Caco-2 (cell line): ENCODE measurements around the gene CNIH2. TPM values are rescaled to one million over a fixed set of nuclear protein-coding genes. Genes with fewer than 3 reads are reported as not detected.

Experiments used
- BruUV-seq: library from RNA; stranded (reverse); fragments of 400-500 nt; replicated peaks from 2 replicates; lab custom pipeline; 2021; lab: Mats Ljungman, UMichigan
- CTCF ChIA-PET: fragments of 300-600 bp; sonication (Branson Sonifier 250); formaldehyde crosslinking; loops from one replicate; lab custom pipeline; 2022; ENCODE audit warnings: antibody characterized with exemption; lab: Charles Lee
- POLR2A ChIA-PET: fragments of 300-600 bp; sonication (Branson Sonifier 250); formaldehyde crosslinking; loops from one replicate; lab custom pipeline; 2022; ENCODE audit warnings: antibody characterized with exemption; lab: Charles Lee
- DNase-seq, 2 experiments: peaks; one replicate each; pipeline versions ENCODE4 v3.0.0 to v3.0.0-alpha.2; 2020 to 2022
- H3K27me3 ChIP-seq: replicated peaks from 2 replicates; pipeline ENCODE4 v1.6.0; 2011; ENCODE audit warnings: low read length; ENCODE audit not compliant: control insufficient read depth, insufficient read depth
- H3K36me3 ChIP-seq: 2 replicates; pipeline ENCODE4 v1.5.1; 2011; ENCODE audit warnings: low read length; ENCODE audit not compliant: control insufficient read depth, insufficient read depth
- H3K4me1 ChIP-seq: fragments of 250-450 bp; sonication (Bioruptor Pico); 2 replicates; pipeline ENCODE4 v1.5.1; 2020; ENCODE audit warnings: mild to moderate bottlenecking
- H3K4me3 ChIP-seq: 2 replicates; pipeline ENCODE4 v1.5.1; 2011; ENCODE audit warnings: low read depth, mild to moderate bottlenecking, control low read depth, low read length
- H3K9me3 ChIP-seq: fragments of 250-450 bp; sonication (Bioruptor Pico); 2 replicates; pipeline ENCODE4 v1.5.1; 2020; ENCODE audit warnings: mild to moderate bottlenecking, moderate library complexity
- H3K27ac Mint-ChIP-seq: one replicate; pipeline ENCODE4 v1.8.0; 2022; ENCODE audit warnings: mixed read lengths; ENCODE audit not compliant: unreplicated experiment
- H3K27me3 Mint-ChIP-seq: one replicate; pipeline ENCODE4 v1.8.0; 2022; ENCODE audit warnings: mixed read lengths; ENCODE audit not compliant: insufficient read depth, unreplicated experiment
- H3K36me3 Mint-ChIP-seq: one replicate; pipeline ENCODE4 v1.8.0; 2022; ENCODE audit warnings: mild to moderate bottlenecking, mixed read lengths; ENCODE audit not compliant: insufficient read depth, unreplicated experiment
- H3K4me1 Mint-ChIP-seq: one replicate; pipeline ENCODE4 v1.8.0; 2022; ENCODE audit warnings: low read depth, mixed read lengths; ENCODE audit not compliant: unreplicated experiment
- H3K4me3 Mint-ChIP-seq: one replicate; pipeline ENCODE4 v1.8.0; 2022; ENCODE audit warnings: mild to moderate bottlenecking, moderate library complexity, mixed read lengths; ENCODE audit not compliant: unreplicated experiment
- H3K9me3 Mint-ChIP-seq: one replicate; pipeline ENCODE4 v1.8.0; 2022; ENCODE audit warnings: mixed read lengths; ENCODE audit not compliant: unreplicated experiment
- intact Hi-C: fragments of 100-400 bp; cut with micrococcal nuclease; formaldehyde crosslinking; loops from one replicate; pipeline ENCODE4 v1.10.0; 2022; ENCODE audit not compliant: unreplicated experiment
- total RNA-seq: library from RNA; stranded (reverse); gene quantifications from 2 replicates; pipeline ENCODE4 v1.2.3, GENCODE V29; 2022
- TF ChIP-seq, protein P1 (sequence below), 2 experiments: fragments of 200-600 bp in 1 of 2; IDR thresholded peaks; 1 replicate in 1 of 2; 2 replicates in 1 of 2; pipeline versions ENCODE4 v1.5.1 to v1.8.0; 2011 to 2022; ENCODE audit warnings: antibody characterized with exemption in 1 of 2, control low read depth in 1 of 2, inconsistent platforms in 1 of 2, low read depth in 1 of 2, low read length in 1 of 2, mild to moderate bottlenecking in 1 of 2, moderate library complexity in 1 of 2; ENCODE audit not compliant: insufficient read depth in 1 of 2, severe bottlenecking in 1 of 2, unreplicated experiment in 1 of 2

Gene CNIH2
- total RNA-seq, 1 experiment from 2014 or later: 6.1 TPM

DNA sequence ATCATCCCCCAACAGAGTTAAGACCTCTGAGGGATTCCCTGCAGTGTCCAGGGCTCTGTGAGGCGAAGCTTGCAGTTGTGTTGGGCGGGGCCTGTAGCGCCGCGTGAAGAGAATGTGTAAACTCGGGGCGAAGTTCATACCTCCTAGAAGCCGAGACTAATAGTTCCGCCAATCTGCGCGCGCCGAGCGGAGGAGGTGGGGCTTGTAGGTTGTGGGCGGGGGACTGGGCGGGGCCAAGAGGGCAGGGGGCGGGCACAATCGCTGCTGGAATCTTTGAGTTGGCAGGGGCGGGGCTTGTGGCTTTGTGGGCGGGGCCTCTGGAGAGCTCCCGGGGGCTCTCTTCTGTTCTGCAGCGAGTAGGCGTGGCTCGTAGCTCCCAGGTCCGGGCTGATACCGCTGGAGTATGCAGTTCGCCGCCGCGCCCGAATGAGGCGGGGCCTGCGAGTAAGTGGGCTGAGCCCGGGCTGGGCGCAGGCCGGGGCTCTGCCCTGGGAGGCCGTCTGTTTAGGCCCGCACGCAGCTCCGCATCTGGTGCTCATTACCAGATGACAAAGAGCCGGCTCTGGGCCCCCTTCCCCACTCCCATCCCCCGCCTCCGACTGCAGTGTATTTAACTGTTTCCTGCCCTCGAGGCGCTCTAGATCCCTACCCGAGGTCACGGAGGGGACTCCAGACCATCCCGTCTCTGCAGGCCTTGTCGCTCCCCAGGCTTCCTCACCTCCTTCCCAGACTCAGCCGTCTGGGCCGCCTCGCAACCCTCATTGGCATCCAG, 34.8 kb downstream of the CNIH2 start:
- peaks cover 18% of the 10 kb centered on the region for H3K4me1 ChIP-seq
- no peaks in the 10 kb centered on the region for H3K27me3 ChIP-seq
- ChIA-PET CTCF (interaction anchor here (0.5 to 3.4 kb wide), 35 partner anchors 9 to 428 kb away, joined by 3 to 90 read pairs (median 4); partner anchors contain the start of genes BRMS1, DPP3, FIBP and MRPL11), POLR2A (interaction anchor here (0.5 to 2.3 kb wide), 10 partner anchors 17 to 425 kb away, joined by 3 to 34 read pairs (median 4); partner anchors contain the start of genes BANF1, BRMS1, EIF1AD and FIBP)
- Mint-ChIP-seq H3K4me1 (no peaks in the 10 kb centered on the region), H3K9me3 (no peaks in the 10 kb centered on the region), H3K36me3 (peaks cover 17% of the 10 kb centered on the region), H3K4me3 (peak overlapping the region; percentile 87), H3K27me3 (no peaks in the 10 kb centered on the region), H3K27ac (peak overlapping the region; percentile 91)
- TF ChIP-seq, protein P1, sequence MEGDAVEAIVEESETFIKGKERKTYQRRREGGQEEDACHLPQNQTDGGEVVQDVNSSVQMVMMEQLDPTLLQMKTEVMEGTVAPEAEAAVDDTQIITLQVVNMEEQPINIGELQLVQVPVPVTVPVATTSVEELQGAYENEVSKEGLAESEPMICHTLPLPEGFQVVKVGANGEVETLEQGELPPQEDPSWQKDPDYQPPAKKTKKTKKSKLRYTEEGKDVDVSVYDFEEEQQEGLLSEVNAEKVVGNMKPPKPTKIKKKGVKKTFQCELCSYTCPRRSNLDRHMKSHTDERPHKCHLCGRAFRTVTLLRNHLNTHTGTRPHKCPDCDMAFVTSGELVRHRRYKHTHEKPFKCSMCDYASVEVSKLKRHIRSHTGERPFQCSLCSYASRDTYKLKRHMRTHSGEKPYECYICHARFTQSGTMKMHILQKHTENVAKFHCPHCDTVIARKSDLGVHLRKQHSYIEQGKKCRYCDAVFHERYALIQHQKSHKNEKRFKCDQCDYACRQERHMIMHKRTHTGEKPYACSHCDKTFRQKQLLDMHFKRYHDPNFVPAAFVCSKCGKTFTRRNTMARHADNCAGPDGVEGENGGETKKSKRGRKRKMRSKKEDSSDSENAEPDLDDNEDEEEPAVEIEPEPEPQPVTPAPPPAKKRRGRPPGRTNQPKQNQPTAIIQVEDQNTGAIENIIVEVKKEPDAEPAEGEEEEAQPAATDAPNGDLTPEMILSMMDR (IDR thresholded peaks at IDR 0.05; ENCODE audit: insufficient read depth in 1 of 2, low read depth in 1 of 2, low read length in 1 of 2, severe bottlenecking in 1 of 2, unreplicated experiment in 1 of 2): no peak
- BruUV-seq: no TSS peak
- no peaks in the 10 kb centered on the region for H3K9me3 ChIP-seq
- H3K36me3 ChIP-seq: no peaks in the 10 kb centered on the region
- intact Hi-C loops: loop anchor here (1.0 to 2.0 kb wide), 5 partner anchors 16 to 77 kb away; partner anchors contain the start of genes BRMS1, RAB1B and RIN1
- DNase-seq: peak; percentile 98 to 99
- H3K4me3 ChIP-seq: peak overlapping the region; percentile 52

DNA sequence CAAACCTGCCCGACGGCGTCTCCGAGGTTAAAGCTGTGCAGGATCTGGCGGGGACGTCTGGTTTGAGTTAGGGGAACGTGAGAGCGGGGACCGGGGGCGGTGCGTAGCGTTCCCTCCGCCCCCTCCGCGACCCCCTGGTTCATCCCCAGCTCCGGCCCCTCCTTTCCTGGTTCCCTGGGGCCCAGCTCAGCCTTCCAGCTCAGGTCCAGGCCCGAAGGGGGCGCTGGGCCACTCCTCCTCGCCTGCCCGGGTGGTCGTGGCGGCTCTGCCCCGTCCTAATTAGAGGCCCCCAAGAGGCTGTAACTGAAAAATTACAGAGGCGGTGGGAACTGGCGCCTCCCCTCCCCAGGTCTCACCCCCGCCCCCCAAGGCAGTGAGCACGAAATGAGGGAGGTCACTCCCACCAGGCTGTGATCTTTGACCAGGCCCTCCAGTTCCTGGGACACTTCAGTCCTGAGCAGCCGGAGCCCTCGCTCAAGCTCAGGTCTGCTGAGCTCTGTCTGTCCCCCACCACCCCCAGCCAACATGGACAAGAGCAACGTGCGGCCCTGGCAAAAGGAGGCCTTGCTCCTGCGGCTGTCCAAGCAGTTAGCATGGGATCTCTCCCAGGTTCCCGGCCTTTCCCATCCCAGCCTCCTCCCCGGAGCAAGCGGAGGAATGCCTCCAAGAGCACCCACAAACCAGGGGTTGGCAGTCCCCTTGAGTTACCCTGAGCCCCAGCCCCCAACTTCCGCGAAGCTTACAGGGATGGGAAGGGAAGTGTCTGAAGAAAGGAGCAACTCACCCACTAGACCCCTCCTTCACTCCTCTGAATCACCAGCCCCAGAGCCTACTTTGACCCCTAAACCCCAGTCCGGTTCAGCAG, 35.6 kb downstream of the CNIH2 start:
- no peaks in the 10 kb centered on the region for H3K36me3 ChIP-seq
- H3K27me3 ChIP-seq: no peaks in the 10 kb centered on the region
- intact Hi-C loops: loop anchor here (2.0 kb wide), 1 partner anchor 31 kb away; the partner anchor contains the start of gene BRMS1
- peak in 1 of 2 experiments; percentile 40 for DNase-seq
- H3K27me3 Mint-ChIP-seq: no peaks in the 10 kb centered on the region
- peaks cover 26% of the 10 kb centered on the region for H3K4me1 ChIP-seq
- H3K4me3 Mint-ChIP-seq: peak overlapping the region; percentile 87
- ChIA-PET POLR2A (interaction anchor here (0.5 to 2.3 kb wide), 8 partner anchors 16 to 425 kb away, joined by 3 to 34 read pairs (median 6); partner anchors contain the start of genes BANF1, BRMS1, EIF1AD and FIBP), CTCF (interaction anchor here (0.5 to 3.4 kb wide), 23 partner anchors 9 to 428 kb away, joined by 3 to 90 read pairs (median 5); partner anchors contain the start of genes MRPL11, RAB1B, RIN1 and SLC29A2)
- TF ChIP-seq, protein P1 (IDR thresholded peaks at IDR 0.05; ENCODE audit: insufficient read depth in 1 of 2, low read depth in 1 of 2, low read length in 1 of 2, severe bottlenecking in 1 of 2, unreplicated experiment in 1 of 2): peak in 1 of 2 experiments; percentile 19
- H3K9me3 Mint-ChIP-seq: peaks cover under 1% of the 10 kb centered on the region
- peak overlapping the region; percentile 91 for H3K27ac Mint-ChIP-seq
- no peaks in the 10 kb centered on the region for H3K9me3 ChIP-seq
- peaks cover 17% of the 10 kb centered on the region for H3K36me3 Mint-ChIP-seq
- H3K4me3 ChIP-seq: peak overlapping the region; percentile 26
- no TSS peak for BruUV-seq
- H3K4me1 Mint-ChIP-seq: peaks cover 4% of the 10 kb centered on the region

- TF ChIP-seq, protein P1 (IDR thresholded peaks at IDR 0.05; ENCODE audit: insufficient read depth in 1 of 2, low read depth in 1 of 2, low read length in 1 of 2, severe bottlenecking in 1 of 2, unreplicated experiment in 1 of 2): no peak
- Histone ChIP-seq H3K9me3 (no peaks in the 10 kb centered on the region), H3K4me3 (no peak overlapping the region), H3K36me3 (no peaks in the 10 kb centered on the region), H3K4me1 (peaks cover 31% of the 10 kb centered on the region), H3K27me3 (no peaks in the 10 kb centered on the region)
- H3K36me3 Mint-ChIP-seq: peaks cover 17% of the 10 kb centered on the region
- peaks cover 10% of the 10 kb centered on the region for H3K4me1 Mint-ChIP-seq
- BruUV-seq: no TSS peak
- ChIA-PET CTCF (interaction anchor here (3.3 to 3.4 kb wide), 2 partner anchors 21 to 25 kb away, joined by 43 to 90 read pairs; partner anchors contain the start of genes RIN1 and YIF1A), POLR2A (no interaction called here)
- no peak for DNase-seq
- peak overlapping the region; percentile 91 for H3K27ac Mint-ChIP-seq
- intact Hi-C loops: no loop called here
- no peaks in the 10 kb centered on the region for H3K27me3 Mint-ChIP-seq
- peaks cover 6% of the 10 kb centered on the region for H3K9me3 Mint-ChIP-seq
- peak overlapping the region; percentile 87 for H3K4me3 Mint-ChIP-seq
Measured at GRCh38 chr11:66314186-66314501, 36.2 kb downstream of the CNIH2 start.
